ENCODE data around the gene NDUFB10. TPM values are rescaled to one million over a fixed set of nuclear protein-coding genes. Genes with fewer than 3 reads are reported as not detected.
"Not testable (repeated sequence)": the region's sequence is repeated elsewhere in the genome, so short reads cannot be mapped to it uniquely, and the experiment has no call there.

Gene NDUFB10
- total and polyA plus RNA-seq, 8 donors = 28.6 to 285 (median 92.9) TPM

DNA sequence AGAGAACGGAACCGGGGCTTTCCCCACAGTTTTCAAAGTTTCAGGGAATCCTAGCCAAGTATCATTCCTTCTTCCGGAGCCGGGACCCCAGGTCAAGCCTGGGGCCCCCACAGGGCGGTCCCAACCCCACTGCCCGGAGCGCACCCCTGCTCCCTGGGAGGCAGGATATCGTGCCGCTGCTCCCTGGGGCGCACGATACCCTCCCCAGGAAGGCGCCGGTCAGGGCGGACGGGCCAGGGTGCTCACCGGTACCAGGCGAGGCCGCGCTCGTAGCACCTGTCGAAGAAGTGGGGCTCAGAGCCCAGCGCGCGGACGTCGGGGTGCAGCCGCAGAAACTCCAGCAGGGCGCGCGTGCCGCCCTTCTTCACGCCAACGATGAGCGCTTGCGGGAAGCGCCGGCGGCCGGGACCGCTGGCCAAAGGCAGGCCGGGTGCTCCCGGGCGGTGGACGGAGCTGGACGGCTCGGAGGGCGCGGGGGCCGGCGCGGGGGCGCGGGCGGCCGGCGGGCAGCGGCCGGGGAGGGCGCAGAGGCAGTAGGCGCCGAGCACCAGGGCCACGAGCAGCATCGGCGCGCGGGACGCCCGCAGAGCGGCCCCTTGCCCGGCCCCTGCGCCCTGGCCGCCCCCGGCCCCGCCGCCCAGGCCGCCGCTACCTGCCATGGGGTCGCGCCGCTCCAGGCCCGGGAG, 41.5 kb upstream of the NDUFB10 start:
- H3K4me1 ChIP-seq = peaks cover 6 to 45% (median 33%) of the 10 kb centered on the region in 4 donors
- TF ChIP-seq POLR2AphosphoS5 (IDR thresholded peaks at IDR 0.05) (no peak), POLR2A (IDR thresholded peaks at IDR 0.05) (no peak), EP300 (IDR thresholded peaks at IDR 0.05) (no peak)
- TF ChIP-seq, protein P1, sequence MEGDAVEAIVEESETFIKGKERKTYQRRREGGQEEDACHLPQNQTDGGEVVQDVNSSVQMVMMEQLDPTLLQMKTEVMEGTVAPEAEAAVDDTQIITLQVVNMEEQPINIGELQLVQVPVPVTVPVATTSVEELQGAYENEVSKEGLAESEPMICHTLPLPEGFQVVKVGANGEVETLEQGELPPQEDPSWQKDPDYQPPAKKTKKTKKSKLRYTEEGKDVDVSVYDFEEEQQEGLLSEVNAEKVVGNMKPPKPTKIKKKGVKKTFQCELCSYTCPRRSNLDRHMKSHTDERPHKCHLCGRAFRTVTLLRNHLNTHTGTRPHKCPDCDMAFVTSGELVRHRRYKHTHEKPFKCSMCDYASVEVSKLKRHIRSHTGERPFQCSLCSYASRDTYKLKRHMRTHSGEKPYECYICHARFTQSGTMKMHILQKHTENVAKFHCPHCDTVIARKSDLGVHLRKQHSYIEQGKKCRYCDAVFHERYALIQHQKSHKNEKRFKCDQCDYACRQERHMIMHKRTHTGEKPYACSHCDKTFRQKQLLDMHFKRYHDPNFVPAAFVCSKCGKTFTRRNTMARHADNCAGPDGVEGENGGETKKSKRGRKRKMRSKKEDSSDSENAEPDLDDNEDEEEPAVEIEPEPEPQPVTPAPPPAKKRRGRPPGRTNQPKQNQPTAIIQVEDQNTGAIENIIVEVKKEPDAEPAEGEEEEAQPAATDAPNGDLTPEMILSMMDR (IDR thresholded peaks at IDR 0.05) = no peak
- intact Hi-C loops (cut with DNase I; ENCODE audit: low total_unique reads) = no loop called here
- peaks cover 14 to 97% (median 67%) of the 10 kb centered on the region in 3 donors for H3K27me3 ChIP-seq
- H3K4me3 ChIP-seq = peak overlapping the region in 1 of 4 donors; percentile 24
- no peaks in the 10 kb centered on the region for H3K36me3 ChIP-seq
- H3K9me3 ChIP-seq = no peaks in the 10 kb centered on the region
- peak in 1 of 2 donors; percentile 23 for DNase-seq
- WGBS, 5 donors = 1 to 3% (median 2%) methylated on average over 12 to 77 of the region's 81 CpGs
- H3K27ac ChIP-seq = no peak overlapping the region

DNA sequence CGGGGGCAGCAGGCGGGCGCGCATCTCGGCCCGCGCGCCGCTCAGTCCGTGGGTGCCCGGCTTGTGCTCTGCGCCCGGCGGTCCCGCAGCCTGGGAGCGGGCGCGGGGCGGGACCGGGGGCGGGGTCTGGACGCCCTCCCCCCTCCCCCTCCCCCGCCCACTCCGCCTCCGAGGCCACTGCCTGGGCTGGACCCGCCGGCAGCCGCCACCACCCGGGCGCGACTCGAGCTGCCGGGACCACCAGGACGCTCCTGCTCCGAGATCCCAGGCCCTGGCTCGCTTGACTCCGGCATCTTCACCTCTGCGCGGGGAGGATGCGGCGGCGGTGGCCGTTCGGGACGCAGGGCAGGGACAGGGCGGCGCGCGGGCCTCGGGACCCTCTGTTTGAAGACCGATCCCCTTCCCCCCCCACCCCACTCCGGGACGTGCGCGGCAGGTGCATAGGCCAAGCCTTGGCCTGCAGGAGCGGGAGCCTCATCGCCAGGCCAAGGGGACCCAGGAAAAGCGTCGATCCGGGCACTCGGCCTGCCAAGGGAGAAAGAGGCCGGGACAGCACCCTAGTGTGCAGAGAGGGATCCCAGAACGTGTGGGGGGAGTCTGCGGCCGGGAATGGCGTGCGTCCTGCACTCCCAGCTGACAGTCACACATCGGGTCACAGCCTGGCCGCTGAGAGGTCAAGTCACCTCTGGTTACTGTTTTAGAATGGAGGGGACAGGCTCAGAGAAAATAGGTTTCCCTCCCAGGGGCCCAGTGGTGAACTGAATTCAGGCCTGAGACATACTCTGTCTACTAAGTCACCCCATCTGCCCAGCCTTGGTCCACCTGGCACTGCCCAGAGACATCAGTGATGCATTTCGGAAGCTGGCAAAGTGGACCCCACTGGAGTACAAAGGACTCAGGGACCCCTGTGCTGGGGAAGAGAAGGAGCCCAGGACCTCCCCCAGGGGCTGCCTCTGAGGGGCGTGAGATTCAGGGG, 40.7 kb upstream of the NDUFB10 start, which contains the start of gene HS3ST6:
TSS of gene HS3ST6 (minus strand) at position 65 of the 976 bp plus-strand sequence. CDS start 92 bp downstream, outside the sequence.
- Histone ChIP-seq H3K4me3 (peak within 1 kb of the TSS in 2 of 4 donors; percentile 8 to 24), H3K27me3 (peaks cover 15 to 100% (median 74%) of the 10 kb centered on the region in 3 donors), H3K36me3 (no peaks in the 10 kb centered on the region), H3K4me1 (peaks cover 11 to 43% (median 32%) of the 10 kb centered on the region in 4 donors), H3K27ac (no peak within 1 kb of the TSS), H3K9me3 (no peaks in the 10 kb centered on the region)
- intact Hi-C loops (cut with DNase I; ENCODE audit: low total_unique reads) = no loop called here
- TF ChIP-seq, protein P1 (IDR thresholded peaks at IDR 0.05) = no peak
- TF ChIP-seq EP300 (IDR thresholded peaks at IDR 0.05) (no peak), POLR2AphosphoS5 (IDR thresholded peaks at IDR 0.05) (no peak), POLR2A (IDR thresholded peaks at IDR 0.05) (no peak)
- peak in 1 of 2 donors; percentile 23 for DNase-seq
- WGBS, 5 donors = 4 to 16% (median 6%) methylated on average over 16 to 68 of the region's 71 CpGs

DNA sequence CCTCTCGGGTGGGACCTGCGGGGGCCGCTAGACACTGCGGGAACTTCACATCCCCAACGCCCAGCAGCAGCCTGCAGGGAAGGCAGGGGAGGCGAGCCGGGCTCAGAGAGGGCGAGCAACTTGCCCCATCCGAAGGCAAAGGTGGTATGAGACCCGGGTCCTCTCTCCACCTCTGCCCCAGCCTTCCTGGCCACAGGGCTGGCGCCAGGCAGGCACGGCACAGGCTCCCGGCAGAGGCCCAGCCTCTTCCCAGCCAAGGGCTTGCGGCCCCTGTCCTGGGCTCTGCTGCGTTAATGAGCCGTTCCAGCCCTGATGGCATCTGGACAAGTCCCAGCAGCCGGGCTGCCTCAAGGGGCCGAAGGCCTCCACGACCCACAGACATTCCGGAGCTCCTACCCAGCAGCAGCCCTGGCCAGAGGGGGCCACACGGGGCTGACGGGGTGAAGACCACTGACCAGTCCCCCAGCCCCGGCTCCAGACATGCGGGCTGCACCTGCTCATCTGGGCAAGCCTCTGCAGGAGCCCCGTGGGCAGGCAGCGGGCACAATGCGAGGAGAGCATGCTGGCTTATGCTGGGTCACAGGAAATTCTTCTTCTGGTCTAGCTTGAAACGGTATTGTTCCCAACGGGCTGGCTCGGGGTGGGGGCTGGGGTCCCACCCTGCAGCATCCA, 39.9 kb upstream of the NDUFB10 start:
- Histone ChIP-seq H3K4me3 (no peak overlapping the region), H3K9me3 (no peaks in the 10 kb centered on the region), H3K27me3 (peaks cover 15 to 100% (median 74%) of the 10 kb centered on the region in 3 donors), H3K36me3 (no peaks in the 10 kb centered on the region), H3K27ac (no peak overlapping the region), H3K4me1 (peaks cover 10 to 43% (median 27%) of the 10 kb centered on the region in 4 donors)
- DNase-seq = peak in 1 of 2 donors; percentile 5
- WGBS, 5 donors = 28 to 47% (median 39%) methylated on average over 9 to 30 of the region's 30 CpGs
- no peak for TF ChIP-seq POLR2A (IDR thresholded peaks at IDR 0.05)
- TF ChIP-seq, protein P1 (IDR thresholded peaks at IDR 0.05) = no peak
- intact Hi-C loops (cut with DNase I; ENCODE audit: low total_unique reads) = no loop called here

DNA sequence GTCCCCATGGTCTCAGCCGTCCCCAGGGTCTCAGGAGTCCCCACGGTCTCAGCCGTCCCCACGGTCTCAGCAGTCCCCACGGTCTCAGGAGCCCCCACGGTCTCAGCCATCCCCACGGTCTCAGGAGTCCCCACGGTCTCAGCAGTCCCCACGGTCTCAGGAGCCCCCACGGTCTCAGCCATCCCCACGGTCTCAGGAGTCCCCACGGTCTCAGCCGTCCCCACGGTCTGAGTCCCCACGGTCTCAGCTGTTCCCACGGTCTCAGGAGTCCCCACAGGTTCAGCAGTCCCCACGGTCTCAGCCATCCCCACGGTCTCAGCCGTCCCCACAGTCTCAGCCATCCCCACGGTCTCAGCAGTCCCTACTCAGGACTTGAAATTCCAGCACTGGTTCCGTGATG, 39.2 kb upstream of the NDUFB10 start:
- H3K27me3 ChIP-seq = peaks cover 15 to 100% (median 74%) of the 10 kb centered on the region in 3 donors
- H3K4me3 ChIP-seq; H3K9me3 ChIP-seq; H3K36me3 ChIP-seq; intact Hi-C loops (cut with DNase I; ENCODE audit: low total_unique reads); H3K27ac ChIP-seq; DNase-seq: not testable (repeated sequence)
- peaks cover 10 to 37% (median 26%) of the 10 kb centered on the region in 4 donors for H3K4me1 ChIP-seq
- 53 to 69% (median 67%) methylated on average over 17 to 21 of the region's 21 CpGs for WGBS, 5 donors
